Pancreas (tissue), 10 donors: ENCODE data around the gene SMARCD3. TPM values are rescaled to one million over a fixed set of nuclear protein-coding genes. Genes with fewer than 3 reads are reported as not detected.
A peak's percentile ranks its signal among the peaks of the same experiment; 100 is the strongest.

ENCODE experiments used
- ATAC-seq, 4 donors: fragments of 200-7000 bp; cut with Tn5 transposase; one replicate each; pipeline versions ENCODE4 v1.8.0 to v1.9.1; 2020; ENCODE audit warnings: mild to moderate bottlenecking in 4 of 4, moderate library complexity in 4 of 4
- DNase-seq, 6 donors: peaks; one replicate each; pipeline ENCODE4 v3.0.0-alpha.2; 2020
- FAIRE-seq: peaks from 2 replicates; lab custom pipeline; 2012; peaks lifted over from hg19 to GRCh38; lab: Jason Lieb, UNC
- H3K27ac ChIP-seq, 4 donors: fragments of 200-600 bp; sonication (generic); 1 replicate in 3 of 4; 2 replicates in 1 of 4; pipeline versions ENCODE4 v1.5.0 to v1.8.0; 2020
- H3K27me3 ChIP-seq, 4 donors: fragments of 200-600 bp; one replicate each; pipeline ENCODE4 v1.8.0; 2021
- H3K36me3 ChIP-seq, 3 donors: fragments of 200-600 bp; sonication (generic) in 1 of 3; one replicate each; pipeline versions ENCODE4 v1.5.0 to v1.8.0; 2020 to 2021
- H3K4me1 ChIP-seq, 3 donors: fragments of 200-600 bp; one replicate each; pipeline ENCODE4 v1.8.0; 2021
- H3K4me3 ChIP-seq, 4 donors: fragments of 200-600 bp; sonication (generic) in 2 of 4; one replicate each; pipeline versions ENCODE4 v1.5.0 to v1.8.0; 2020 to 2021
- H3K9me3 ChIP-seq, 4 donors: fragments of 200-600 bp; one replicate each; pipeline ENCODE4 v1.8.0; 2021
- CTCF ChIP-seq, 4 donors: fragments of 200-600 bp; sonication (generic) in 3 of 4; IDR thresholded peaks; one replicate each; pipeline versions ENCODE4 v1.5.0 to v1.8.0; 2021; ENCODE audit warnings: antibody characterized with exemption in 4 of 4
- WGBS, 2 donors: extraction: QIAGEN DNeasy Blood & Tissue Kit; methylation state at CpG; one replicate each; pipeline ENCODE4 v1.1.7; 2013; 5-methylcytosine and 5-hydroxymethylcytosine counted together
- intact Hi-C, 3 donors: fragments of 100-400 bp; cut with DNase I; formaldehyde crosslinking; loops; one replicate each; pipeline versions ENCODE4 v1.11.1 to v1.14.2; 2022
- polyA plus RNA-seq, 2 donors: library from polyadenylated mRNA; stranded (reverse); fragments of 200-250 nt; gene quantifications; one replicate each; pipeline ENCODE4 v1.2.3, GENCODE V29; 2013
- total RNA-seq, 6 donors: library from RNA; stranded (reverse); fragmentation: NEBNext Ultra II Directional in 4 of 6; extraction: Animal tissue kit (Norgen Biotek cat#: 25700) in 4 of 6; gene quantifications; one replicate each; pipeline versions ENCODE4 v1.2.1 to v1.2.4, GENCODE V29; 2021 to 2023
- donor health status: healthy with polysubstance abuse.
- donor health status: DM: no; HTN: no; CAD: no; lungs with moderate emphysema.
- donor health status: DM: no; HTN: no; CAD: no.
- donor health status: control.
- donor health status: control.
- donor health status: Bipolar disorder and iron deficiency.
- donor health status: DM: yes; HTN: yes; CAD: no.
- donor health status: DM: no; HTN: no; CAD: no.
- donor health status: DM: no; HTN: no; CAD: no.
- donor health status: DM: yes; HTN: yes; CAD: no.

Gene SMARCD3
- total and polyA plus RNA-seq, 8 donors = 13.0 to 69.9 (median 22.7) TPM

- DNase-seq (no peak), ATAC-seq (no peak), FAIRE-seq (no peak)
- Histone ChIP-seq H3K9me3 (no peaks in the 10 kb centered on the region), H3K4me3 (no peak overlapping the region), H3K27me3 (no peaks in the 10 kb centered on the region), H3K36me3 (no peaks in the 10 kb centered on the region), H3K27ac (no peak overlapping the region), H3K4me1 (peaks cover 0 to 12% (median 0%) of the 10 kb centered on the region in 3 donors)
- no peak for TF ChIP-seq CTCF (IDR thresholded peaks at IDR 0.05)
- WGBS, 2 donors = 81 to 92% methylated on average over 10 of the region's 10 CpGs
- intact Hi-C loops = no loop called here
These were observed 21.0 kb upstream of the SMARCD3 start for GRCh38 chr7:151269511-151269910.

GRCh38 chr7:151265351-151265931 is 16.9 kb upstream of the SMARCD3 start:
- no peak overlapping the region for H3K4me3 ChIP-seq
- H3K36me3 ChIP-seq = no peaks in the 10 kb centered on the region
- H3K27me3 ChIP-seq = no peaks in the 10 kb centered on the region
- DNase-seq = no peak
- H3K27ac ChIP-seq = no peak overlapping the region
- no peak for TF ChIP-seq CTCF (IDR thresholded peaks at IDR 0.05)
- no peaks in the 10 kb centered on the region for H3K4me1 ChIP-seq
- H3K9me3 ChIP-seq = no peaks in the 10 kb centered on the region
- ATAC-seq = no peak
- intact Hi-C loops = no loop called here
- no peak for FAIRE-seq
- WGBS, 2 donors = 81 to 86% methylated on average over 9 of the region's 9 CpGs

- FAIRE-seq = no peak
- intact Hi-C loops = no loop called here
- Histone ChIP-seq H3K27me3 (no peaks in the 10 kb centered on the region), H3K36me3 (no peaks in the 10 kb centered on the region), H3K9me3 (no peaks in the 10 kb centered on the region), H3K27ac (no peak overlapping the region), H3K4me1 (no peaks in the 10 kb centered on the region), H3K4me3 (no peak overlapping the region)
- no peak for ATAC-seq
- 82 to 95% methylated on average over 5 of the region's 5 CpGs for WGBS, 2 donors
- DNase-seq = peak in 1 of 6 donors; percentile 33
- TF ChIP-seq CTCF (IDR thresholded peaks at IDR 0.05) = no peak
These were observed 16.1 kb upstream of the SMARCD3 start for GRCh38 chr7:151264615-151265014.

GRCh38 chr7:151261529-151261928 is 13.0 kb upstream of the SMARCD3 start:
- WGBS, 2 donors = 32 to 45% methylated on average over 10 of the region's 10 CpGs
- H3K36me3 ChIP-seq = no peaks in the 10 kb centered on the region
- H3K4me3 ChIP-seq = no peak overlapping the region
- H3K27me3 ChIP-seq = no peaks in the 10 kb centered on the region
- no peaks in the 10 kb centered on the region for H3K4me1 ChIP-seq
- H3K27ac ChIP-seq = no peak overlapping the region
- no peak for FAIRE-seq
- TF ChIP-seq CTCF (IDR thresholded peaks at IDR 0.05) = no peak
- ATAC-seq = no peak
- H3K9me3 ChIP-seq = no peaks in the 10 kb centered on the region
- intact Hi-C loops = no loop called here
- peak in 2 of 6 donors; percentile 27 to 41 for DNase-seq

GRCh38 chr7:151260883-151261282 is 12.4 kb upstream of the SMARCD3 start:
- H3K27me3 ChIP-seq = no peaks in the 10 kb centered on the region
- ATAC-seq = no peak
- intact Hi-C loops = no loop called here
- no peaks in the 10 kb centered on the region for H3K4me1 ChIP-seq
- H3K27ac ChIP-seq = no peak overlapping the region
- 76 to 79% methylated on average over 8 of the region's 8 CpGs for WGBS, 2 donors
- H3K9me3 ChIP-seq = no peaks in the 10 kb centered on the region
- no peak overlapping the region for H3K4me3 ChIP-seq
- no peak for FAIRE-seq
- no peak for TF ChIP-seq CTCF (IDR thresholded peaks at IDR 0.05)
- DNase-seq = no peak
- H3K36me3 ChIP-seq = no peaks in the 10 kb centered on the region
